GM19328 (cell line): ENCODE data around the gene SLC36A4.
"Not testable (repeated sequence)": the region's sequence is repeated elsewhere in the genome, so short reads cannot be mapped to it uniquely, and the experiment has no call there.

Experiments used
- ATAC-seq: cut with Tn5 transposase; IDR thresholded peaks from one replicate; pipeline ENCODE4 v1.9.1; 2021; ENCODE audit warnings: mild to moderate bottlenecking, moderate library complexity; ENCODE audit not compliant: unreplicated experiment

Gene SLC36A4

GRCh38 chr11:93194673-93195291, 3.0 kb downstream of the SLC36A4 start:
- no peak for ATAC-seq

- ATAC-seq, result no peak
Observed at GRCh38 chr11:93193731-93194130, 4.1 kb downstream of the SLC36A4 start.

- ATAC-seq, result no peak
Observed at GRCh38 chr11:93192163-93192562, 5.6 kb downstream of the SLC36A4 start.

- ATAC-seq, result no peak
Observed at GRCh38 chr11:93189462-93189861, 8.3 kb downstream of the SLC36A4 start.

- no peak for ATAC-seq
Observed at GRCh38 chr11:93188726-93189125, 9.1 kb downstream of the SLC36A4 start.

- no peak for ATAC-seq
Observed at GRCh38 chr11:93187290-93187689, 10.5 kb downstream of the SLC36A4 start.

GRCh38 chr11:93177891-93178290, 19.9 kb downstream of the SLC36A4 start:
- not testable (repeated sequence) for ATAC-seq

GRCh38 chr11:93169950-93170561, 27.7 kb downstream of the SLC36A4 start:
- no peak for ATAC-seq

- no peak for ATAC-seq
Observed at GRCh38 chr11:93169143-93169542, 28.6 kb downstream of the SLC36A4 start.

- ATAC-seq, result peak; percentile 69
Observed at GRCh38 chr11:93166862-93167261, 30.9 kb downstream of the SLC36A4 start.

- no peak for ATAC-seq
Observed at GRCh38 chr11:93166194-93166593, 31.6 kb downstream of the SLC36A4 start.

- ATAC-seq, result no peak
Observed at GRCh38 chr11:93160808-93161207, 37.0 kb downstream of the SLC36A4 start.

GRCh38 chr11:93160156-93160555, 37.6 kb downstream of the SLC36A4 start:
- ATAC-seq, result no peak

- ATAC-seq, result no peak
Observed at GRCh38 chr11:93159721-93160120, 38.1 kb downstream of the SLC36A4 start.

GRCh38 chr11:93155738-93156137, 42.1 kb downstream of the SLC36A4 start:
- no peak for ATAC-seq

- no peak for ATAC-seq
Observed at GRCh38 chr11:93145390-93145915, 52.3 kb downstream of the SLC36A4 start.

GRCh38 chr11:93143800-93144199, 54.0 kb downstream of the SLC36A4 start:
- ATAC-seq, result no peak

- ATAC-seq, result no peak
Observed at GRCh38 chr11:93143186-93143585, 54.6 kb downstream of the SLC36A4 start.

- ATAC-seq, result no peak
Observed at GRCh38 chr11:93133488-93134109, 64.2 kb downstream of the SLC36A4 start.

- ATAC-seq, result no peak
Observed at GRCh38 chr11:93132836-93133235, 65.0 kb downstream of the SLC36A4 start.

GRCh38 chr11:93131709-93132108, 66.1 kb downstream of the SLC36A4 start:
- no peak for ATAC-seq

GRCh38 chr11:93128574-93128973, 69.2 kb downstream of the SLC36A4 start:
- no peak for ATAC-seq
